Progenitor cell of endocrine pancreas (in vitro differentiated cells): Measurements from ENCODE around the gene ACOXL. TPM values are rescaled to one million over a fixed set of nuclear protein-coding genes. Genes with fewer than 3 reads are reported as not detected.

Experiments
- DNase-seq: peaks from one replicate; pipeline ENCODE4 v3.0.0; 2021; ENCODE audit warnings: low spot score; ENCODE audit not compliant: unreplicated experiment
- H3K27ac Mint-ChIP-seq: 2 replicates; pipeline ENCODE4 v1.8.0; 2021; ENCODE audit warnings: mild to moderate bottlenecking, moderate library complexity, mixed read lengths
- H3K27me3 Mint-ChIP-seq: 2 replicates; pipeline ENCODE4 v1.8.0; 2021; ENCODE audit warnings: mixed read lengths
- H3K36me3 Mint-ChIP-seq: 2 replicates; pipeline ENCODE4 v1.8.0; 2022; ENCODE audit warnings: mixed read lengths; ENCODE audit not compliant: insufficient read depth
- H3K4me1 Mint-ChIP-seq: 2 replicates; pipeline ENCODE4 v1.8.0; 2021; ENCODE audit warnings: low read depth, mixed read lengths
- H3K4me3 Mint-ChIP-seq: 2 replicates; pipeline ENCODE4 v1.8.0; 2021; ENCODE audit warnings: low read depth, mild to moderate bottlenecking, moderate library complexity, mixed read lengths
- H3K9me3 Mint-ChIP-seq: 2 replicates; pipeline ENCODE4 v1.8.0; 2021; ENCODE audit warnings: low read depth, mixed read lengths
- CTCF ChIP-seq: fragments of 200-600 bp; sonication (generic); IDR thresholded peaks from one replicate; pipeline ENCODE4 v1.5.0; 2021; ENCODE audit warnings: antibody characterized with exemption, mild to moderate bottlenecking; ENCODE audit not compliant: unreplicated experiment
- total RNA-seq: library from RNA; stranded (reverse); gene quantifications from 2 replicates; pipeline ENCODE4 v1.2.1, GENCODE V29; 2021

The ACOXL gene
- total RNA-seq, 1 donor from 2014 or later = 0.19 TPM

GRCh38 chr2:110858993-110859701 lies 126.8 kb downstream of the ACOXL start:
- DNase-seq = no peak
- H3K4me3 Mint-ChIP-seq = no peak overlapping the region

GRCh38 chr2:110860630-110861029 lies 128.3 kb downstream of the ACOXL start:
- peaks cover 24% of the 10 kb centered on the region for H3K4me1 Mint-ChIP-seq
- H3K4me3 Mint-ChIP-seq = no peak overlapping the region
- H3K27me3 Mint-ChIP-seq = peaks cover 3% of the 10 kb centered on the region
- no peak for TF ChIP-seq CTCF
- no peaks in the 10 kb centered on the region for H3K9me3 Mint-ChIP-seq
- DNase-seq = no peak
- no peaks in the 10 kb centered on the region for H3K36me3 Mint-ChIP-seq
- peak overlapping the region; percentile 29 for H3K27ac Mint-ChIP-seq

More at GRCh38 chr2:110858993-110859701, 126.8 kb downstream of the ACOXL start:
- TF ChIP-seq CTCF = no peak
- peaks cover 24% of the 10 kb centered on the region for H3K4me1 Mint-ChIP-seq
- H3K36me3 Mint-ChIP-seq = no peaks in the 10 kb centered on the region
- H3K9me3 Mint-ChIP-seq = no peaks in the 10 kb centered on the region
- no peak overlapping the region for H3K27ac Mint-ChIP-seq
- H3K27me3 Mint-ChIP-seq = peaks cover 3% of the 10 kb centered on the region

- H3K4me1 Mint-ChIP-seq = peaks cover 29% of the 10 kb centered on the region
- peak overlapping the region; percentile 16 for H3K4me3 Mint-ChIP-seq
- H3K27ac Mint-ChIP-seq = peak overlapping the region; percentile 96
- no peaks in the 10 kb centered on the region for H3K9me3 Mint-ChIP-seq
- no peaks in the 10 kb centered on the region for H3K36me3 Mint-ChIP-seq
- peaks cover 7% of the 10 kb centered on the region for H3K27me3 Mint-ChIP-seq
- TF ChIP-seq CTCF = no peak
- no peak for DNase-seq
These were observed 129.4 kb downstream of the ACOXL start for GRCh38 chr2:110861616-110862260.

GRCh38 chr2:110863726-110864125 lies 131.4 kb downstream of the ACOXL start:
- Mint-ChIP-seq H3K36me3 (no peaks in the 10 kb centered on the region), H3K27ac (no peak overlapping the region), H3K9me3 (no peaks in the 10 kb centered on the region), H3K27me3 (peaks cover 10% of the 10 kb centered on the region), H3K4me1 (peaks cover 26% of the 10 kb centered on the region), H3K4me3 (no peak overlapping the region)
- no peak for DNase-seq
- no peak for TF ChIP-seq CTCF

- Mint-ChIP-seq H3K27me3 (peaks cover 9% of the 10 kb centered on the region), H3K4me3 (no peak overlapping the region), H3K36me3 (no peaks in the 10 kb centered on the region), H3K27ac (no peak overlapping the region), H3K9me3 (no peaks in the 10 kb centered on the region), H3K4me1 (peaks cover 23% of the 10 kb centered on the region)
- no peak for TF ChIP-seq CTCF
- no peak for DNase-seq
These were observed 131.8 kb downstream of the ACOXL start for GRCh38 chr2:110864176-110864575.
